PC-3 (cell line): ENCODE measurements around the gene PVR. TPM values are rescaled to one million over a fixed set of nuclear protein-coding genes. Genes with fewer than 3 reads are reported as not detected.

ENCODE experiments used
- ATAC-seq: fragments of 200-7000 bp; cut with Tn5 transposase; 2 replicates; pipeline ENCODE4 v1.9.1; 2020; ENCODE audit warnings: mild to moderate bottlenecking, moderate library complexity
- BruUV-seq: library from RNA; stranded (reverse); fragments of 400-500 nt; replicated peaks from 2 replicates; lab custom pipeline; 2021; lab: Mats Ljungman, UMichigan
- CTCF ChIA-PET: fragments of 300-600 bp; sonication (Branson Sonifier 250); formaldehyde crosslinking; loops from one replicate; lab custom pipeline; 2022; ENCODE audit warnings: antibody characterized with exemption; lab: Charles Lee
- POLR2A ChIA-PET: fragments of 300-600 bp; sonication (Branson Sonifier 250); formaldehyde crosslinking; loops from one replicate; lab custom pipeline; 2022; ENCODE audit warnings: antibody characterized with exemption; ENCODE audit not compliant: unreplicated experiment; lab: Charles Lee
- DNase-seq: peaks from one replicate; pipeline ENCODE4 v3.0.0-alpha.2; 2015
- H2AFZ ChIP-seq: fragments of 300-600 bp; sonication (generic); 2 replicates; pipeline ENCODE4 v1.6.0; 2016; ENCODE audit warnings: antibody characterized with exemption, low read length
- H3F3A ChIP-seq: fragments of 300-600 bp; sonication (generic); one replicate; pipeline ENCODE4 v1.6.0; 2017; ENCODE audit warnings: antibody characterized with exemption, low read length, control low read depth, mild to moderate bottlenecking; ENCODE audit not compliant: unreplicated experiment
- H3K27ac ChIP-seq: fragments of 300-600 bp; sonication (generic); 2 replicates; pipeline ENCODE4 v1.5.1; 2016; ENCODE audit warnings: mild to moderate bottlenecking, low read length
- H3K27me3 ChIP-seq: fragments of 300-600 bp; sonication (generic); 2 replicates; pipeline ENCODE4 v1.6.1; 2016; ENCODE audit warnings: low read length, mixed read lengths
- H3K36me3 ChIP-seq: fragments of 300-600 bp; sonication (generic); 2 replicates; pipeline ENCODE4 v1.6.1; 2016; ENCODE audit warnings: low read depth, mixed run types, low read length, mixed read lengths
- H3K4me1 ChIP-seq: fragments of 300-600 bp; sonication (generic); 2 replicates; pipeline ENCODE4 v1.5.1; 2016; ENCODE audit warnings: low read length; ENCODE audit not compliant: insufficient read depth
- H3K4me2 ChIP-seq: fragments of 300-600 bp; sonication (generic); 2 replicates; pipeline ENCODE4 v1.6.0; 2016; ENCODE audit warnings: low read length
- H3K4me3 ChIP-seq: fragments of 300-600 bp; sonication (generic); 2 replicates; pipeline ENCODE4 v1.5.1; 2016; ENCODE audit warnings: mild to moderate bottlenecking, low read length, mixed read lengths
- H3K79me2 ChIP-seq: fragments of 300-600 bp; sonication (generic); 2 replicates; pipeline ENCODE4 v1.6.1; 2017; ENCODE audit warnings: low read length, mixed read lengths
- H3K9ac ChIP-seq: fragments of 300-600 bp; sonication (generic); 2 replicates; pipeline ENCODE4 v1.6.0; 2016; ENCODE audit warnings: mild to moderate bottlenecking, low read length
- H3K9me2 ChIP-seq: fragments of 300-600 bp; sonication (generic); replicated peaks from 2 replicates; pipeline ENCODE4 v1.6.1; 2016; ENCODE audit warnings: mixed run types, low read length, mixed read lengths
- H3K9me3 ChIP-seq: fragments of 300-600 bp; sonication (generic); 2 replicates; pipeline ENCODE4 v1.6.1; 2016; ENCODE audit warnings: low read length, mixed read lengths
- H4K20me1 ChIP-seq: fragments of 300-600 bp; sonication (generic); 2 replicates; pipeline ENCODE4 v1.6.1; 2016; ENCODE audit warnings: low read length, mixed read lengths
- EZH2 ChIP-seq: fragments of 300-600 bp; sonication (generic); IDR thresholded peaks from one replicate; pipeline ENCODE4 v1.6.1; 2017; ENCODE audit warnings: antibody characterized with exemption, mild to moderate bottlenecking, low read length; ENCODE audit not compliant: unreplicated experiment
- EZH2phosphoT487 ChIP-seq: fragments of 300-600 bp; sonication (generic); IDR thresholded peaks from 2 replicates; pipeline ENCODE4 v1.6.1; 2018; ENCODE audit warnings: mild to moderate bottlenecking, antibody characterized with exemption, low read length, borderline replicate concordance
- intact Hi-C: fragments of 100-400 bp; cut with micrococcal nuclease; formaldehyde crosslinking; loops from 2 replicates; pipeline ENCODE4 v1.9.0; 2023
- total RNA-seq: library from RNA; depleted of rRNA; stranded (reverse); fragments of >200 nt; gene quantifications from 2 replicates; pipeline ENCODE4 v1.2.3, GENCODE V29; 2014
- TF ChIP-seq, protein P1 (sequence below): fragments of 300-600 bp; sonication (generic); conservative IDR thresholded peaks from 2 replicates; pipeline ENCODE4 v1.5.1; 2017; ENCODE audit warnings: antibody characterized with exemption, low read depth, mild to moderate bottlenecking, low read length

Gene PVR
- total RNA-seq, 1 experiment from 2014 or later = 75.3 TPM

- ChIA-PET POLR2A (no interaction called here), CTCF (no interaction called here)
- H3K79me2 ChIP-seq = peaks cover 53% of the 10 kb centered on the region
- TF ChIP-seq, protein P1, sequence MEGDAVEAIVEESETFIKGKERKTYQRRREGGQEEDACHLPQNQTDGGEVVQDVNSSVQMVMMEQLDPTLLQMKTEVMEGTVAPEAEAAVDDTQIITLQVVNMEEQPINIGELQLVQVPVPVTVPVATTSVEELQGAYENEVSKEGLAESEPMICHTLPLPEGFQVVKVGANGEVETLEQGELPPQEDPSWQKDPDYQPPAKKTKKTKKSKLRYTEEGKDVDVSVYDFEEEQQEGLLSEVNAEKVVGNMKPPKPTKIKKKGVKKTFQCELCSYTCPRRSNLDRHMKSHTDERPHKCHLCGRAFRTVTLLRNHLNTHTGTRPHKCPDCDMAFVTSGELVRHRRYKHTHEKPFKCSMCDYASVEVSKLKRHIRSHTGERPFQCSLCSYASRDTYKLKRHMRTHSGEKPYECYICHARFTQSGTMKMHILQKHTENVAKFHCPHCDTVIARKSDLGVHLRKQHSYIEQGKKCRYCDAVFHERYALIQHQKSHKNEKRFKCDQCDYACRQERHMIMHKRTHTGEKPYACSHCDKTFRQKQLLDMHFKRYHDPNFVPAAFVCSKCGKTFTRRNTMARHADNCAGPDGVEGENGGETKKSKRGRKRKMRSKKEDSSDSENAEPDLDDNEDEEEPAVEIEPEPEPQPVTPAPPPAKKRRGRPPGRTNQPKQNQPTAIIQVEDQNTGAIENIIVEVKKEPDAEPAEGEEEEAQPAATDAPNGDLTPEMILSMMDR = no peak
- TF ChIP-seq EZH2 (no peak), EZH2phosphoT487 (no peak)
- no peaks in the 10 kb centered on the region for H3K27me3 ChIP-seq
- H3K9ac ChIP-seq = no peak overlapping the region
- peaks cover 42% of the 10 kb centered on the region for H3K36me3 ChIP-seq
- peaks cover 10% of the 10 kb centered on the region for H4K20me1 ChIP-seq
- BruUV-seq = no TSS peak
- intact Hi-C loops = loop anchor here (5.0 kb wide), 1 partner anchor 123 kb away; no protein-coding TSS in a partner anchor
- no peak for DNase-seq
- no peak overlapping the region for H2AFZ ChIP-seq
- no peaks in the 10 kb centered on the region for H3K9me2 ChIP-seq
- H3K4me2 ChIP-seq = no peak overlapping the region
- H3K4me1 ChIP-seq = peaks cover 19% of the 10 kb centered on the region
- H3K9me3 ChIP-seq = no peaks in the 10 kb centered on the region
- no peak for ATAC-seq
- H3F3A ChIP-seq = no peaks in the 10 kb centered on the region
- H3K4me3 ChIP-seq = no peak overlapping the region
- no peak overlapping the region; the same call in 1 of the 2 replicates for H3K27ac ChIP-seq
Observed at GRCh38 chr19:44649578-44650145, 6.0 kb downstream of the PVR start.

DNA sequence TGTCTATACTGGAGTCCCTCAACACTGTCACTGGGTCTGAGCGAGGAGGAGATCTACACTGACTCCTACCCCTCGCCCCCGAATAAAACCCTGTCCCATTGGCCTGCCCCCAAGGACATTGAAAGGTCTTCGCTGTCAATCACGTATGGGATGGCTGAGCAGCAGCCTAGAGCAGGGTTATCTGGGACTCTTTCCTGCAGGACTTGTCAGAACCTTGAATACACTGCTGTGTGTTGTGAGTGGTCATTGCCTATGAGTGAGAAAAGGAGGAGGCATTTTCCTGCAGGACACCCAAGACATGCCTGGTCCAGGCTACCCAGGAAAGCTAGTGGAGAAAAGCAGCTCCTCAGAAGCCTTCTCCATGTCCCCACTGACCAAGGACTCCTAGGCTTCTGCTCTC, 9.6 kb downstream of the PVR start:
- peaks cover 23% of the 10 kb centered on the region for H3K79me2 ChIP-seq
- no peaks in the 10 kb centered on the region for H3F3A ChIP-seq
- no peak overlapping the region for H2AFZ ChIP-seq
- no peaks in the 10 kb centered on the region for H4K20me1 ChIP-seq
- TF ChIP-seq, protein P1 = no peak
- TF ChIP-seq EZH2 (no peak), EZH2phosphoT487 (no peak)
- DNase-seq (no peak), ATAC-seq (no peak)
- BruUV-seq = no TSS peak
- H3K4me2 ChIP-seq = no peak overlapping the region
- CTCF ChIA-PET = interaction anchor here (0.7 to 2.0 kb wide), 3 partner anchors 32 to 83 kb away, joined by 3 to 9 read pairs (median 5); no protein-coding TSS in a partner anchor
- H3K27me3 ChIP-seq = no peaks in the 10 kb centered on the region
- H3K4me1 ChIP-seq = peaks cover 8% of the 10 kb centered on the region
- no peak overlapping the region for H3K9ac ChIP-seq
- no peaks in the 10 kb centered on the region for H3K9me3 ChIP-seq
- H3K36me3 ChIP-seq = peaks cover 52% of the 10 kb centered on the region
- POLR2A ChIA-PET = no interaction called here
- intact Hi-C loops = loop anchor here (5.0 kb wide), 1 partner anchor 119 kb away; no protein-coding TSS in a partner anchor
- no peaks in the 10 kb centered on the region for H3K9me2 ChIP-seq
- H3K27ac ChIP-seq = no peak overlapping the region
- H3K4me3 ChIP-seq = no peak overlapping the region
